Caco-2 (cell line): ENCODE results near the gene KRT78. TPM values are rescaled to one million over a fixed set of nuclear protein-coding genes. Genes with fewer than 3 reads are reported as not detected.

Source experiments
- BruUV-seq: library from RNA; stranded (reverse); fragments of 400-500 nt; replicated peaks from 2 replicates; lab custom pipeline; 2021; lab: Mats Ljungman, UMichigan
- CTCF ChIA-PET: fragments of 300-600 bp; sonication (Branson Sonifier 250); formaldehyde crosslinking; loops from one replicate; lab custom pipeline; 2022; ENCODE audit warnings: antibody characterized with exemption; lab: Charles Lee
- POLR2A ChIA-PET: fragments of 300-600 bp; sonication (Branson Sonifier 250); formaldehyde crosslinking; loops from one replicate; lab custom pipeline; 2022; ENCODE audit warnings: antibody characterized with exemption; lab: Charles Lee
- DNase-seq, 2 experiments: peaks; one replicate each; pipeline versions ENCODE4 v3.0.0 to v3.0.0-alpha.2; 2020 to 2022
- H3K27me3 ChIP-seq: replicated peaks from 2 replicates; pipeline ENCODE4 v1.6.0; 2011; ENCODE audit warnings: low read length; ENCODE audit not compliant: control insufficient read depth, insufficient read depth
- H3K36me3 ChIP-seq: 2 replicates; pipeline ENCODE4 v1.5.1; 2011; ENCODE audit warnings: low read length; ENCODE audit not compliant: control insufficient read depth, insufficient read depth
- H3K4me1 ChIP-seq: fragments of 250-450 bp; sonication (Bioruptor Pico); 2 replicates; pipeline ENCODE4 v1.5.1; 2020; ENCODE audit warnings: mild to moderate bottlenecking
- H3K4me3 ChIP-seq: 2 replicates; pipeline ENCODE4 v1.5.1; 2011; ENCODE audit warnings: low read depth, mild to moderate bottlenecking, control low read depth, low read length
- H3K9me3 ChIP-seq: fragments of 250-450 bp; sonication (Bioruptor Pico); 2 replicates; pipeline ENCODE4 v1.5.1; 2020; ENCODE audit warnings: mild to moderate bottlenecking, moderate library complexity
- H3K27ac Mint-ChIP-seq: one replicate; pipeline ENCODE4 v1.8.0; 2022; ENCODE audit warnings: mixed read lengths; ENCODE audit not compliant: unreplicated experiment
- H3K27me3 Mint-ChIP-seq: one replicate; pipeline ENCODE4 v1.8.0; 2022; ENCODE audit warnings: mixed read lengths; ENCODE audit not compliant: insufficient read depth, unreplicated experiment
- H3K36me3 Mint-ChIP-seq: one replicate; pipeline ENCODE4 v1.8.0; 2022; ENCODE audit warnings: mild to moderate bottlenecking, mixed read lengths; ENCODE audit not compliant: insufficient read depth, unreplicated experiment
- H3K4me1 Mint-ChIP-seq: one replicate; pipeline ENCODE4 v1.8.0; 2022; ENCODE audit warnings: low read depth, mixed read lengths; ENCODE audit not compliant: unreplicated experiment
- H3K4me3 Mint-ChIP-seq: one replicate; pipeline ENCODE4 v1.8.0; 2022; ENCODE audit warnings: mild to moderate bottlenecking, moderate library complexity, mixed read lengths; ENCODE audit not compliant: unreplicated experiment
- H3K9me3 Mint-ChIP-seq: one replicate; pipeline ENCODE4 v1.8.0; 2022; ENCODE audit warnings: mixed read lengths; ENCODE audit not compliant: unreplicated experiment
- intact Hi-C: fragments of 100-400 bp; cut with micrococcal nuclease; formaldehyde crosslinking; loops from one replicate; pipeline ENCODE4 v1.10.0; 2022; ENCODE audit not compliant: unreplicated experiment
- total RNA-seq: library from RNA; stranded (reverse); gene quantifications from 2 replicates; pipeline ENCODE4 v1.2.3, GENCODE V29; 2022
- TF ChIP-seq, protein P1 (sequence below), 2 experiments: fragments of 200-600 bp in 1 of 2; IDR thresholded peaks; 1 replicate in 1 of 2; 2 replicates in 1 of 2; pipeline versions ENCODE4 v1.5.1 to v1.8.0; 2011 to 2022; ENCODE audit warnings: antibody characterized with exemption in 1 of 2, control low read depth in 1 of 2, inconsistent platforms in 1 of 2, low read depth in 1 of 2, low read length in 1 of 2, mild to moderate bottlenecking in 1 of 2, moderate library complexity in 1 of 2; ENCODE audit not compliant: insufficient read depth in 1 of 2, severe bottlenecking in 1 of 2, unreplicated experiment in 1 of 2

Gene KRT78
- total RNA-seq, 1 experiment from 2014 or later: not detected

DNA sequence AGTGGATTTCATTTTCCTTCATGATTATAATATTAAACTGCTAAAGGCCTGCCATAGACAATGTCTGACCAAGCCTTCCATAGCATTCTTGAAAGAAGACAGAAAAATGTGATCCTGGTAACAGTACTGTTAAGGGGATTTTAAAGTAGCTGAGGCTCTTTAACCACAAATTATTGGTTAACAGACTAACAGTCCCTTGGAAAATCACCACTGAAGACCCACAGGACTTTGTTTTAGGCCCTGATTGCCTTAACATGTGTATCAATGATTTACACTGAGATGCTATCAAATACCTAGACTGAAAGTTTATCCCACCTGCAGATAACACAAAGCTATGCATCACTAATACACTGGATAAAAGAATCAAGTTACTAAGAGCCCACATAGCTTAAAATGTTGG is 20.6 kb downstream of the KRT78 start:
- Mint-ChIP-seq H3K36me3 (no peaks in the 10 kb centered on the region), H3K4me3 (no peak overlapping the region), H3K27ac (no peak overlapping the region), H3K4me1 (peaks cover 27% of the 10 kb centered on the region), H3K27me3 (no peaks in the 10 kb centered on the region), H3K9me3 (no peaks in the 10 kb centered on the region)
- TF ChIP-seq, protein P1, sequence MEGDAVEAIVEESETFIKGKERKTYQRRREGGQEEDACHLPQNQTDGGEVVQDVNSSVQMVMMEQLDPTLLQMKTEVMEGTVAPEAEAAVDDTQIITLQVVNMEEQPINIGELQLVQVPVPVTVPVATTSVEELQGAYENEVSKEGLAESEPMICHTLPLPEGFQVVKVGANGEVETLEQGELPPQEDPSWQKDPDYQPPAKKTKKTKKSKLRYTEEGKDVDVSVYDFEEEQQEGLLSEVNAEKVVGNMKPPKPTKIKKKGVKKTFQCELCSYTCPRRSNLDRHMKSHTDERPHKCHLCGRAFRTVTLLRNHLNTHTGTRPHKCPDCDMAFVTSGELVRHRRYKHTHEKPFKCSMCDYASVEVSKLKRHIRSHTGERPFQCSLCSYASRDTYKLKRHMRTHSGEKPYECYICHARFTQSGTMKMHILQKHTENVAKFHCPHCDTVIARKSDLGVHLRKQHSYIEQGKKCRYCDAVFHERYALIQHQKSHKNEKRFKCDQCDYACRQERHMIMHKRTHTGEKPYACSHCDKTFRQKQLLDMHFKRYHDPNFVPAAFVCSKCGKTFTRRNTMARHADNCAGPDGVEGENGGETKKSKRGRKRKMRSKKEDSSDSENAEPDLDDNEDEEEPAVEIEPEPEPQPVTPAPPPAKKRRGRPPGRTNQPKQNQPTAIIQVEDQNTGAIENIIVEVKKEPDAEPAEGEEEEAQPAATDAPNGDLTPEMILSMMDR (IDR thresholded peaks at IDR 0.05; ENCODE audit: insufficient read depth in 1 of 2, low read depth in 1 of 2, low read length in 1 of 2, severe bottlenecking in 1 of 2, unreplicated experiment in 1 of 2): no peak
- Histone ChIP-seq H3K4me1 (peaks cover 36% of the 10 kb centered on the region), H3K4me3 (no peak overlapping the region), H3K36me3 (no peaks in the 10 kb centered on the region), H3K9me3 (no peaks in the 10 kb centered on the region), H3K27me3 (no peaks in the 10 kb centered on the region)
- ChIA-PET POLR2A (no interaction called here), CTCF (no interaction called here)
- BruUV-seq: no TSS peak
- intact Hi-C loops: no loop called here
- no peak for DNase-seq

DNA sequence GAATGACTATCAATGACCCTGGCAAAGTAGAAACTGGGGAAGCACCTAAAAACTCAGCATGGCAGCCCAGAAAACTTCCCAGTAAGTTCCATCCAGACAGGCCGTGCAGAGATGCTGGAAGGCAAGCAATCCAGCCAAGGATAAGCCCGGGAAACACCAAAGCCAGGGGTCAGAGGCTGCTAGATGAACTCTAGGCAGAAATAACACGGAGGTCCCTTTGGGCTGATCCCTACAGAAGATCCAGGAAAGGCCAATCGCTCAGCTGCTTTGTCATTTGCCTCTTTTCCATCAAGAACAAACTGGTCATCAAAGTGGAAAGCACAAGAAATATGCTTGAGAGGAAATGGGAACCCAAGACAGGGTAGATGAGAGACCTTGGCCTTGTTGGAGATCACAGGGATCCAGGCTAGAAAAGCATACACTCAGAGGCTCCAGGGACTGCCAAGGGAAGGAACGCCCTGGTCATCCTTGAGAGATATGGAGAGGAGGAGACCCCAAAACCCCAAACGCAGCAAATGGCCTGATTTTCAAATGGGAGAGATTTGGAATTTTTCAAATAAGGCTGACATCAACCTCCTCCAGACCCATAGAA is 21.2 kb downstream of the KRT78 start:
- Histone ChIP-seq H3K9me3 (no peaks in the 10 kb centered on the region), H3K4me1 (peaks cover 30% of the 10 kb centered on the region), H3K4me3 (no peak overlapping the region), H3K27me3 (no peaks in the 10 kb centered on the region), H3K36me3 (no peaks in the 10 kb centered on the region)
- DNase-seq: no peak
- CTCF ChIA-PET: interaction anchor here (1.8 kb wide), 1 partner anchor 38 kb away, joined by 6 read pairs; no protein-coding TSS in a partner anchor
- Mint-ChIP-seq H3K9me3 (no peaks in the 10 kb centered on the region), H3K36me3 (no peaks in the 10 kb centered on the region), H3K4me1 (peaks cover 22% of the 10 kb centered on the region), H3K27ac (peak overlapping the region; percentile 99), H3K27me3 (no peaks in the 10 kb centered on the region), H3K4me3 (peak overlapping the region; percentile 39)
- TF ChIP-seq, protein P1 (IDR thresholded peaks at IDR 0.05; ENCODE audit: insufficient read depth in 1 of 2, low read depth in 1 of 2, low read length in 1 of 2, severe bottlenecking in 1 of 2, unreplicated experiment in 1 of 2): no peak
- BruUV-seq: no TSS peak
- intact Hi-C loops: loop anchor here (2.0 kb wide), 1 partner anchor 37 kb away; no protein-coding TSS in a partner anchor
- POLR2A ChIA-PET: no interaction called here

DNA sequence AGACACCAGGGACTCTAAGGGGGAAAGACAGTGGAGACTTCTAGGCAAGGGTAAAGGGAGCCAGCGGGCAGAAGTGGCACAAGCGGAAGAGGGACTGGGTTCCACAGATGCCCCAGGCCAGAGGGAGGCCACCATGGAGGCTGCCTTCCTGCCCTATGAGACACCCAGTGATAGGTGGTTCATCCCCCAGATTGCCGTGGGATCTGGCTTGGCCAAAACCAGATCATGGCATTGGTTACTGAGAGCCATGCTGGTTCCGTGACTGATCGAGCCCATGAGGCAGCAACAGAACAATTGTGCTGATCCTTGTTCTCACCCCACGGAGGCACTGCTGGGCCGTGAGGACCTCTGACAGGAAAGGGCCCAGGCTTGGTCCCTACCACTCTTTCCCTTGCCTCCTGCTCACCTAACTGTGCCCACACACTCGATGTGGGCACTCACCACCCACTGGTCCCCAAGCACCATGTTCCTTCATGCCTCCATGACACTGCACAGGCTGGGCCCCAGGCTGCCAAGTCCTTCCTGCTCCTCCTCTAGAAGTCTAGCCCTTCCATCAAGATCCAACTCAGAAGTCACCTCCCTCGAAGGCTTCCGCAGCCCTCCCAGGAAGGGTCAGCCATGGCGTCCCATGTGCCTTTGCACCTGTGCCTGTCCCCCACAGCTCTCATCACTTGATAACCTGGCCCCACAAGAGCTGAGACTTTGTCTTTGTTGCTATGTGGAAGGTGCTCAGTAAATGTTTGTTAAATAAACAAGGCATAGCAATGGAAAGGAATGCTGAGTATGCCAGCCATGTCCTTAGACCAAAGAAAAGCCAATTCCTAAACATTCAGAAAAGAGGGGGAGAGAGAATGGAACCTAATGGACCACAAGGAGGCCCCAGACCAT is 21.9 kb downstream of the KRT78 start:
- Mint-ChIP-seq H3K9me3 (no peaks in the 10 kb centered on the region), H3K4me3 (peak overlapping the region; percentile 39), H3K36me3 (no peaks in the 10 kb centered on the region), H3K27ac (peak overlapping the region; percentile 99), H3K27me3 (no peaks in the 10 kb centered on the region), H3K4me1 (peaks cover 21% of the 10 kb centered on the region)
- Histone ChIP-seq H3K9me3 (no peaks in the 10 kb centered on the region), H3K36me3 (no peaks in the 10 kb centered on the region), H3K27me3 (no peaks in the 10 kb centered on the region), H3K4me3 (no peak overlapping the region), H3K4me1 (peaks cover 29% of the 10 kb centered on the region)
- DNase-seq: peak in 1 of 2 experiments; percentile 61
- POLR2A ChIA-PET: no interaction called here
- intact Hi-C loops: loop anchor here (2.0 kb wide), 1 partner anchor 38 kb away; no protein-coding TSS in a partner anchor
- CTCF ChIA-PET: interaction anchor here (0.7 to 1.8 kb wide), 3 partner anchors 13 to 51 kb away, joined by 4 to 6 read pairs (median 4); partner anchors contain the start of gene KRT4
- TF ChIP-seq, protein P1 (IDR thresholded peaks at IDR 0.05; ENCODE audit: insufficient read depth in 1 of 2, low read depth in 1 of 2, low read length in 1 of 2, severe bottlenecking in 1 of 2, unreplicated experiment in 1 of 2): no peak
- BruUV-seq: no TSS peak
